NCI-H526 treated with DMSO at 0.1 percent for 48 hours (cell line): ENCODE data around the gene RBBP9.
"Not testable (repeated sequence)": the region's sequence is repeated elsewhere in the genome, so short reads cannot be mapped to it uniquely, and the experiment has no call there.

Source experiments
- DNase-seq: peaks from one replicate; lab custom pipeline; 2025; lab: John Stamatoyannopoulos, UW

The RBBP9 gene

GRCh38 chr20:18496740-18497592, at the start of gene RBBP9:
Gene RBBP9 (minus strand): TSS chr20:18497225. CDS start chr20:18497167, 58 bp downstream.
- peak; percentile 63 for DNase-seq

- no peak for DNase-seq
Measured at GRCh38 chr20:18545566-18545965, 48.5 kb upstream of the RBBP9 start.

- no peak for DNase-seq
Measured at GRCh38 chr20:18543932-18544331, 46.9 kb upstream of the RBBP9 start.

- no peak for DNase-seq
Measured at GRCh38 chr20:18543216-18543615, 46.2 kb upstream of the RBBP9 start.

- DNase-seq = no peak
Measured at GRCh38 chr20:18541741-18542140, 44.7 kb upstream of the RBBP9 start.

- DNase-seq = no peak
Measured at GRCh38 chr20:18537651-18538050, 40.6 kb upstream of the RBBP9 start.

GRCh38 chr20:18533978-18534644, 37.1 kb upstream of the RBBP9 start:
- no peak for DNase-seq

- no peak for DNase-seq
Measured at GRCh38 chr20:18533491-18533890, 36.5 kb upstream of the RBBP9 start.

- DNase-seq = no peak
Measured at GRCh38 chr20:18532626-18533025, 35.6 kb upstream of the RBBP9 start.

- no peak for DNase-seq
Measured at GRCh38 chr20:18529041-18529440, 32.0 kb upstream of the RBBP9 start.

GRCh38 chr20:18527836-18528235, 30.8 kb upstream of the RBBP9 start:
- no peak for DNase-seq

GRCh38 chr20:18527339-18527738, 30.3 kb upstream of the RBBP9 start:
- no peak for DNase-seq

GRCh38 chr20:18526761-18527160, 29.7 kb upstream of the RBBP9 start:
- DNase-seq = not testable (repeated sequence)

GRCh38 chr20:18524646-18525045, 27.6 kb upstream of the RBBP9 start:
- DNase-seq = no peak

- DNase-seq = no peak
Measured at GRCh38 chr20:18523066-18523465, 26.0 kb upstream of the RBBP9 start.

GRCh38 chr20:18522066-18522465, 25.0 kb upstream of the RBBP9 start:
- not testable (repeated sequence) for DNase-seq

GRCh38 chr20:18515973-18516372, 18.9 kb upstream of the RBBP9 start:
- no peak for DNase-seq

- DNase-seq = no peak
Measured at GRCh38 chr20:18514127-18514526, 17.1 kb upstream of the RBBP9 start.

- no peak for DNase-seq
Measured at GRCh38 chr20:18513208-18513607, 16.2 kb upstream of the RBBP9 start.

- DNase-seq = no peak
Measured at GRCh38 chr20:18511571-18511970, 14.5 kb upstream of the RBBP9 start.

- DNase-seq = peak; percentile 98
Measured at GRCh38 chr20:18507218-18508191, 10.5 kb upstream of the RBBP9 start, which contains the start of gene SEC23B. Gene SEC23B (plus strand): TSS chr20:18507940. CDS start chr20:18510836, 2,896 bp downstream.

- DNase-seq = no peak
Measured at GRCh38 chr20:18506744-18507143, 9.7 kb upstream of the RBBP9 start.
